GM19240 (cell line): ENCODE measurements around the gene POLG2.
"Not testable (repeated sequence)": the region's sequence is repeated elsewhere in the genome, so short reads cannot be mapped to it uniquely, and the experiment has no call there.

Source experiments
- DNase-seq: peaks from one replicate; pipeline ENCODE4 v3.0.0; 2011; ENCODE audit warnings: low spot score; ENCODE audit not compliant: insufficient read length

Gene POLG2

GRCh38 chr17:64441772-64442540, 54.9 kb downstream of the POLG2 start:
- DNase-seq = no peak

GRCh38 chr17:64439956-64440355, 56.9 kb downstream of the POLG2 start:
- no peak for DNase-seq

GRCh38 chr17:64439521-64439920, 57.3 kb downstream of the POLG2 start:
- DNase-seq = not testable (repeated sequence)

- no peak for DNase-seq
Observed at GRCh38 chr17:64437944-64438525, 58.8 kb downstream of the POLG2 start.

- DNase-seq = no peak
Observed at GRCh38 chr17:64431534-64431933, 65.3 kb downstream of the POLG2 start.

GRCh38 chr17:64430036-64430435, 66.8 kb downstream of the POLG2 start:
- DNase-seq = not testable (repeated sequence)

- no peak for DNase-seq
Observed at GRCh38 chr17:64428406-64428805, 68.4 kb downstream of the POLG2 start.
